PC-9 (cell line): ENCODE results near the gene DCHS1.

Experiments
- EZH2 ChIP-seq: fragments of 200-600 bp; sonication (generic); IDR thresholded peaks from 2 replicates; pipeline ENCODE4 v1.8.0; 2017; ENCODE audit warnings: antibody characterized with exemption, low read depth
- TF ChIP-seq, protein P1 (sequence below): fragments of 200-600 bp; sonication (generic); conservative IDR thresholded peaks from 2 replicates; pipeline ENCODE4 v1.6.1; 2017; ENCODE audit warnings: mixed run types, antibody characterized with exemption, mild to moderate bottlenecking, moderate library complexity

DNA sequence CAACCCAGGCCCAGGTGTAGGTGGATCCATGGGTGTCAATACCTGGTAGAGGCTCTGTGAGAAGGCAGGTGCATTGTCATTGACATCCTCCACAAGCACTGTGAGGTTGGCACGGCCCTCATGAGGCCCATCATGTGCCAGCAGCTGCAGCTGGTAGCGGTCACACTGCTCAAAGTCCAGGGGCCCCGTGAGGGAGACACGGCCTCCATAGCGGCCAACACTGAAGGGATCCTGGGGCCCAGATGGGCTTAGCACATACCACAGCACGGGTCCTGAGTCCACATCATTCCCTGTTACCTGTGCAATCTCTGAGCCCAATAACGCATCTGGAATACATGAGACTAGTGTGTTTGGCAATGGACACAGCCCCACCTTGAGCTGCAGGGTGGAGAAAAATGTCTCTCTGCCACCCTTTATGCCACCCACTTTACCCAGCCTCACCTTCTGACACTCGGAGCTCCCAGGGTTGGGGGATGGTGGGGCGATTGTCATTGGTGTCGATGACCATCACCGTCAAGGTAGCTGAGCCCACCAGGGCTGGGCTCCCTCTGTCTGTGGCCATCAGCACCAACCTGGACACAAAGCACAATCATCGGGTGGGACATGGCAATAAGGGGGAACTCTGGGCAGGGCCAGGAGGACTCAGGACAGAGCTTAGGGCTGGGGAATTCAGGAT lies 30.3 kb downstream of the DCHS1 start:
- TF ChIP-seq, protein P1, sequence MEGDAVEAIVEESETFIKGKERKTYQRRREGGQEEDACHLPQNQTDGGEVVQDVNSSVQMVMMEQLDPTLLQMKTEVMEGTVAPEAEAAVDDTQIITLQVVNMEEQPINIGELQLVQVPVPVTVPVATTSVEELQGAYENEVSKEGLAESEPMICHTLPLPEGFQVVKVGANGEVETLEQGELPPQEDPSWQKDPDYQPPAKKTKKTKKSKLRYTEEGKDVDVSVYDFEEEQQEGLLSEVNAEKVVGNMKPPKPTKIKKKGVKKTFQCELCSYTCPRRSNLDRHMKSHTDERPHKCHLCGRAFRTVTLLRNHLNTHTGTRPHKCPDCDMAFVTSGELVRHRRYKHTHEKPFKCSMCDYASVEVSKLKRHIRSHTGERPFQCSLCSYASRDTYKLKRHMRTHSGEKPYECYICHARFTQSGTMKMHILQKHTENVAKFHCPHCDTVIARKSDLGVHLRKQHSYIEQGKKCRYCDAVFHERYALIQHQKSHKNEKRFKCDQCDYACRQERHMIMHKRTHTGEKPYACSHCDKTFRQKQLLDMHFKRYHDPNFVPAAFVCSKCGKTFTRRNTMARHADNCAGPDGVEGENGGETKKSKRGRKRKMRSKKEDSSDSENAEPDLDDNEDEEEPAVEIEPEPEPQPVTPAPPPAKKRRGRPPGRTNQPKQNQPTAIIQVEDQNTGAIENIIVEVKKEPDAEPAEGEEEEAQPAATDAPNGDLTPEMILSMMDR: no peak
- TF ChIP-seq EZH2: no peak
